Chondrocyte (in vitro differentiated cells): ENCODE results near the gene DDX31. TPM values are rescaled to one million over a fixed set of nuclear protein-coding genes. Genes with fewer than 3 reads are reported as not detected.
"Not testable (repeated sequence)": the region's sequence is repeated elsewhere in the genome, so short reads cannot be mapped to it uniquely, and the experiment has no call there.

Source experiments
- DNase-seq: peaks from one replicate; pipeline ENCODE4 v3.0.0; 2021; ENCODE audit warnings: mixed read lengths, low spot score
- H3K27ac Mint-ChIP-seq: one replicate; pipeline ENCODE4 v1.8.0; 2021; ENCODE audit warnings: mild to moderate bottlenecking, moderate library complexity, mixed read lengths; ENCODE audit not compliant: unreplicated experiment
- H3K27me3 Mint-ChIP-seq: 2 replicates; pipeline ENCODE4 v1.8.0; 2021; ENCODE audit warnings: low read depth, mixed read lengths
- H3K36me3 Mint-ChIP-seq: 2 replicates; pipeline ENCODE4 v1.8.0; 2021; ENCODE audit warnings: low read depth, mixed read lengths
- H3K4me1 Mint-ChIP-seq: 2 replicates; pipeline ENCODE4 v1.8.0; 2021; ENCODE audit warnings: low read depth, mild to moderate bottlenecking, mixed read lengths
- H3K4me3 Mint-ChIP-seq: one replicate; pipeline ENCODE4 v1.8.0; 2021; ENCODE audit warnings: mild to moderate bottlenecking, moderate library complexity, mixed read lengths; ENCODE audit not compliant: unreplicated experiment
- H3K9me3 Mint-ChIP-seq: 2 replicates; pipeline ENCODE4 v1.8.0; 2021; ENCODE audit warnings: low read depth, mixed read lengths
- total RNA-seq: library from RNA; stranded (reverse); gene quantifications from 3 replicates; pipeline ENCODE4 v1.2.1, GENCODE V29; 2021
- TF ChIP-seq, protein P1 (sequence below): fragments of 200-600 bp; sonication (generic); IDR thresholded peaks from 2 replicates; pipeline ENCODE4 v1.5.0; 2021; ENCODE audit warnings: antibody characterized with exemption, mild to moderate bottlenecking, moderate library complexity

Gene DDX31
- total RNA-seq, 1 donor from 2014 or later, result 11.9 TPM

DNA sequence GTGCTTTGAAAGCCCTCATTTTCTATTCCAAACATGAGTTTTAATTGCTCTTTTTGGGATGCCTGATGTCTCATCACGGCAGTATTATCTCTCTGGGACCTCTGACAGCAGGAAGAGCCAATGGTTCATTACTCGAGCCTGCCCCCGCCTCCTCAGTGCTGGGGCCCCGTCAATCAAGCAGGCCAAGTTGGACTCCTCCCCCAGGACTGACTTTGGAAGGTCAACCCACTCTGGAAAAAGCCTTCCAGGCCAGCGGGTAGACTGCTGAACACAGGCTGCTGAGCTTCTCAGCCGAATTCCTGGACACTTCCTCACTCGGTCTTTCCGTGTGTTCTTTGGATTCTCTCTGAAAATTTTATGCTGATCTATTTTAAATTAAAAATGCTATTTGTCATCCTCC, 96.9 kb downstream of the DDX31 start:
- Mint-ChIP-seq H3K27me3 (peaks cover 37% of the 10 kb centered on the region), H3K4me1 (peaks cover 6% of the 10 kb centered on the region), H3K4me3 (no peak overlapping the region), H3K27ac (no peak overlapping the region), H3K9me3 (no peaks in the 10 kb centered on the region), H3K36me3 (no peaks in the 10 kb centered on the region)
- DNase-seq, result peak; percentile 46
- TF ChIP-seq, protein P1, sequence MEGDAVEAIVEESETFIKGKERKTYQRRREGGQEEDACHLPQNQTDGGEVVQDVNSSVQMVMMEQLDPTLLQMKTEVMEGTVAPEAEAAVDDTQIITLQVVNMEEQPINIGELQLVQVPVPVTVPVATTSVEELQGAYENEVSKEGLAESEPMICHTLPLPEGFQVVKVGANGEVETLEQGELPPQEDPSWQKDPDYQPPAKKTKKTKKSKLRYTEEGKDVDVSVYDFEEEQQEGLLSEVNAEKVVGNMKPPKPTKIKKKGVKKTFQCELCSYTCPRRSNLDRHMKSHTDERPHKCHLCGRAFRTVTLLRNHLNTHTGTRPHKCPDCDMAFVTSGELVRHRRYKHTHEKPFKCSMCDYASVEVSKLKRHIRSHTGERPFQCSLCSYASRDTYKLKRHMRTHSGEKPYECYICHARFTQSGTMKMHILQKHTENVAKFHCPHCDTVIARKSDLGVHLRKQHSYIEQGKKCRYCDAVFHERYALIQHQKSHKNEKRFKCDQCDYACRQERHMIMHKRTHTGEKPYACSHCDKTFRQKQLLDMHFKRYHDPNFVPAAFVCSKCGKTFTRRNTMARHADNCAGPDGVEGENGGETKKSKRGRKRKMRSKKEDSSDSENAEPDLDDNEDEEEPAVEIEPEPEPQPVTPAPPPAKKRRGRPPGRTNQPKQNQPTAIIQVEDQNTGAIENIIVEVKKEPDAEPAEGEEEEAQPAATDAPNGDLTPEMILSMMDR, result no peak

DNA sequence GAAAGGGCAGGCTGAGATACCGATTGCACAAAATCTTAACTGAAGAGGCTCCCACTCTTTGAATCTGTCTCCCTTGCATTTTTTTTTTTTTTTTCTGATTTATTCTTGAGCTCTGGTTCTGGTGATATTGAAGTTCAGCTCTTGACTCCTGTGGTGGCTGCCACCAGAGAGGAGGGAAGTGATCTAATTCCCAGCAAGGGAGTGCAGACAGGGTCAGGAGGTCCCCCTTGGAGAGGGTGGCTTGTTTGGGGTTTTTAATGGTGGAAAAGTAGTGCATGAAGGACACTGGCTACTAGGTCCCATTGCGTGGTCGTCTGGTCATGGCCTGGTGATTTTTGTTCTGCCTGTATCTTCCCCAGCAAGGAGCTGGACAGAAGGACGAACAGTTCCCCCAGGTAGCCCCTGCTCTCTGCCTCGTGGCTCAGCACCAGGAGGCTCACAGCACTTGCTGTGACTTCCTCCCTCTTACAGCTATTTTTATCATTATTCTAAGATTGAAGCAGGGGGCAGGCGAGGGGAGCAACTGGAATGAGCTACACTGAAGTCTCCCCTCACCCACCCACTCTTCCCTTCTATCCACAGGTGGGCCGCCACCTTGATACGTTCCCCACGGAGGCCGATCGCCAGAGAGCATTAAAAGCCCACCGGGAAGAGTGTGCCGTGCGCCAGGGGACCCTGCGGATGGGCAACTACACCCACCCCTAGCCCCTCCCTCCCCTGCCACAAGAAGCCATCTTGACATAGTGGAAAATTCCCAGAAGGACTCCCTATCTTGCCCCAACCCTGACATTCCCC, 97.8 kb downstream of the DDX31 start:
- no peak overlapping the region for H3K4me3 Mint-ChIP-seq
- H3K27me3 Mint-ChIP-seq, result peaks cover 31% of the 10 kb centered on the region
- TF ChIP-seq, protein P1, result no peak
- peak; percentile 60 for DNase-seq
- H3K36me3 Mint-ChIP-seq, result no peaks in the 10 kb centered on the region
- H3K4me1 Mint-ChIP-seq, result peaks cover 6% of the 10 kb centered on the region
- no peak overlapping the region for H3K27ac Mint-ChIP-seq
- H3K9me3 Mint-ChIP-seq, result no peaks in the 10 kb centered on the region

DNA sequence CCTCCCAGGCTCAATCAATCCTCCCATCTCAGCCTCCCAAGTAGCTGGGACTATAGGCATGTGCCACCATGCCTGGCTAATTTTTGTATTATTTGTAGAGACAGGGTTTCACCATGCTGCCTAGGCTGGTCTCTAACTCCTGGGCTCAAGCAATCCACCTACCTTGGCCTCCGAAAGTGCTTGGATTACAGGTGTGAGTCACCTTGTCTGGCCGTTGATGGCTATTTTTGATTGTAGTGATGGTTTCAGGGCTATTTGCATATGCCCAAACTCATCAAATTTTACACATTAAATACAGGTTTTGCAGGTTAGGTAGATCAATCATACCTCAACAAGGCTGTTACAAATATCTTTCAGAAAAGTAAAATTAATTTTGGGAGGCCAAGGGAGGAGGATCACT, 101.0 kb downstream of the DDX31 start:
- H3K36me3 Mint-ChIP-seq, H3K9me3 Mint-ChIP-seq, H3K4me3 Mint-ChIP-seq, H3K27ac Mint-ChIP-seq, H3K4me1 Mint-ChIP-seq, DNase-seq: not testable (repeated sequence)
- peaks cover 30% of the 10 kb centered on the region for H3K27me3 Mint-ChIP-seq

DNA sequence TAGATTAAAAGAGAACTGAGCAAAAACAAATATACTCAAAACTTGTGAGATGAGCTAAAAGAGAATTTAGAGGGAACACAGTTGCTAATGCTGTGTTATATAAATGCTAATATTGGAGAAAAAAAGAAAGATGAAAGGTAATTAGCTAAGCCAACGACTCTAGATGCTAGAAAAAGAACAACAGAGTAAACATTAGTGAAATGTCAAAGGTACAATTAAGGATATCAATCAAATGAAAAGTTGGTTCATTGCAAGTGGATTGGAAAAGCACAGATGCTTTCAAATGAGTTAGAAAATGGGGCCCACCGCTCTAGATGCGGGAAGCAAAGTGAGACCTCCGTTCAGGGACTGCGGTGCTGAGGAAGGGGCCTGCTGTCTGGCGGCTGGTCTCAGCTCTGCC, 105.3 kb downstream of the DDX31 start:
- peaks cover 3% of the 10 kb centered on the region for H3K36me3 Mint-ChIP-seq
- TF ChIP-seq, protein P1, result no peak
- peaks cover 8% of the 10 kb centered on the region for H3K4me1 Mint-ChIP-seq
- no peak overlapping the region for H3K27ac Mint-ChIP-seq
- no peak for DNase-seq
- no peak overlapping the region for H3K4me3 Mint-ChIP-seq
- peaks cover 37% of the 10 kb centered on the region for H3K27me3 Mint-ChIP-seq
- peaks cover 1% of the 10 kb centered on the region for H3K9me3 Mint-ChIP-seq

DNA sequence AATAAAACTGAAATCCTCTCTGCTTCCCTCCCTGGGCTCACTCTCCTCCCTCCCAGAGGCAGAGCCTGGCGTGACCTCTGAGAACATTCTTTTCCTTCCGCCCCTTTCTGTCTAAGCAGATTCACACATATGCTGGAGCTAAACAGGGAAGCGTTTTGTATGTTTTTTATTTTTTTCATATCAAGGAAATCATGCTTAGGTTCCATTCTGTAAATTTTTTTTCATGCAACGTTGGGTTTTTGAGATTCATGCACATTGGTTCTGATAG, 107.5 kb downstream of the DDX31 start:
- H3K9me3 Mint-ChIP-seq, result peaks cover 3% of the 10 kb centered on the region
- H3K27ac Mint-ChIP-seq, result no peak overlapping the region
- peaks cover 8% of the 10 kb centered on the region for H3K4me1 Mint-ChIP-seq
- H3K27me3 Mint-ChIP-seq, result peaks cover 34% of the 10 kb centered on the region
- TF ChIP-seq, protein P1, result no peak
- peaks cover 3% of the 10 kb centered on the region for H3K36me3 Mint-ChIP-seq
- DNase-seq, result no peak
- H3K4me3 Mint-ChIP-seq, result no peak overlapping the region

DNA sequence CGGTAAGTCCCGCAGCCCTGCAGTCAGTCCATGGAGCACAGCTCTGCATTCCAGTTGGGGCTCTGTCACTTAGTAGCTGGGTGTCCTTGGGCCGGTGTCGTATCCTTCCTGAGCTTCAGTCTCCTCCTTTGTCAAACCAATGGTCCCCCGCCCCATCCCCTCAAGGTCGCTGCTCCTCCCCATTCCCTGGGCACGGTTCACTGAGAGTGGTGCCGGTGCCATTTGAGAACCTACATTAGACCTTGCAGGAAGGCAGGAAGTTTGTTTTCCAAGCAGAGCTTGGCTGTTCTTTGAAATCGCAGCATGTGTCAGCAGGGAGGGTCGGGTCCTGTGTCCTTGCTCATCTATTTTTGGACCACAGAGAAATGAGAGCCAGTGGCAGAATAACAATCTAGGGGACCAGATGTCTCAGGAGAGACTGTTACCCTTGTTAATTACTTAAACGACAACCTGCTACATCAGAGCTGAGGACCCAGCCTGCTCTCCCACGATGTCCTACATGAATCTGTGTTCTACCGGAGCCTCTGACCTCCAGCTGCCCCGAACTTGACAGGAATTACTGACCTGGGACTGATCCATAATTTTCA, 109.1 kb downstream of the DDX31 start:
- Mint-ChIP-seq H3K4me3 (no peak overlapping the region), H3K36me3 (no peaks in the 10 kb centered on the region), H3K9me3 (peaks cover 3% of the 10 kb centered on the region), H3K4me1 (peaks cover 8% of the 10 kb centered on the region), H3K27me3 (peaks cover 30% of the 10 kb centered on the region), H3K27ac (no peak overlapping the region)
- TF ChIP-seq, protein P1, result no peak
- no peak for DNase-seq
